WTC11 (cell line): ENCODE data around the gene HLCS. TPM values are rescaled to one million over a fixed set of nuclear protein-coding genes. Genes with fewer than 3 reads are reported as not detected.
A peak's percentile ranks its signal among the peaks of the same experiment; 100 is the strongest.

Experiments
- ATAC-seq: fragments of 200-7000 bp; cut with Tn5 transposase; 2 replicates; pipeline ENCODE4 v1.10.0; 2021; ENCODE audit warnings: mild to moderate bottlenecking, moderate library complexity
- CTCF ChIA-PET: fragments of 300-600 bp; sonication (Branson Sonifier 250); formaldehyde crosslinking; loops from one replicate; lab custom pipeline; 2021; ENCODE audit warnings: antibody characterized with exemption; lab: Charles Lee
- POLR2A ChIA-PET: fragments of 350-600 bp; sonication (Branson Sonifier 250); formaldehyde crosslinking; loops from one replicate; lab custom pipeline; 2021; ENCODE audit warnings: antibody characterized with exemption; lab: Charles Lee
- DNase-seq: peaks from one replicate; pipeline ENCODE4 v3.0.0; 2021; ENCODE audit warnings: low spot score
- H3K27ac Mint-ChIP-seq: 2 replicates; pipeline ENCODE4 v1.8.0; 2021; ENCODE audit warnings: mixed read lengths
- H3K27me3 Mint-ChIP-seq: 2 replicates; pipeline ENCODE4 v1.8.0; 2021; ENCODE audit warnings: low read depth, mild to moderate bottlenecking, moderate library complexity, mixed read lengths
- H3K36me3 Mint-ChIP-seq: 2 replicates; pipeline ENCODE4 v1.8.0; 2021; ENCODE audit warnings: mixed read lengths
- H3K4me1 Mint-ChIP-seq: 2 replicates; pipeline ENCODE4 v1.8.0; 2022; ENCODE audit warnings: mixed read lengths
- H3K4me3 Mint-ChIP-seq: 2 replicates; pipeline ENCODE4 v1.8.0; 2021; ENCODE audit warnings: mild to moderate bottlenecking, moderate library complexity, mixed read lengths
- H3K9me3 Mint-ChIP-seq: 2 replicates; pipeline ENCODE4 v1.8.0; 2021; ENCODE audit warnings: mixed read lengths
- ATF1 ChIP-seq: sonication (generic); formaldehyde crosslinking; IDR thresholded peaks from 2 replicates; pipeline ENCODE4 v1.8.1; 2023; ENCODE audit warnings: mild to moderate bottlenecking, moderate library complexity, missing genetic modification reagents
- CBFB ChIP-seq: sonication (generic); formaldehyde crosslinking; IDR thresholded peaks from 2 replicates; pipeline ENCODE4 v1.8.1; 2022; ENCODE audit warnings: mild to moderate bottlenecking, low read depth, missing genetic modification reagents
- FOXJ3 ChIP-seq: sonication (generic); formaldehyde crosslinking; IDR thresholded peaks from 2 replicates; pipeline ENCODE4 v1.9.0; 2021; ENCODE audit warnings: missing genetic modification reagents, mild to moderate bottlenecking, borderline replicate concordance
- GRHL2 ChIP-seq: fragments of 250-450 bp; sonication (Bioruptor Pico); IDR thresholded peaks from 2 replicates; pipeline ENCODE4 v1.8.0; 2022; ENCODE audit warnings: mild to moderate bottlenecking, moderate library complexity; ENCODE audit not compliant: insufficient replicate concordance, severe bottlenecking
- JAZF1 ChIP-seq: fragments of 250-450 bp; sonication (Bioruptor Pico); IDR thresholded peaks from 2 replicates; pipeline ENCODE4 v1.9.0; 2021; ENCODE audit warnings: moderate library complexity, mild to moderate bottlenecking, inconsistent platforms
- NFYB ChIP-seq: sonication (generic); formaldehyde crosslinking; conservative IDR thresholded peaks from 2 replicates; pipeline ENCODE4 v1.8.0; 2022; ENCODE audit warnings: low read depth, missing genetic modification reagents
- NR3C1 ChIP-seq: sonication (generic); formaldehyde crosslinking; conservative IDR thresholded peaks from 2 replicates; pipeline ENCODE4 v1.8.1; 2023; ENCODE audit warnings: low read depth, mild to moderate bottlenecking, missing genetic modification reagents
- RELA ChIP-seq: sonication (generic); formaldehyde crosslinking; IDR thresholded peaks from 2 replicates; pipeline ENCODE4 v1.8.1; 2022; ENCODE audit warnings: missing genetic modification reagents, mild to moderate bottlenecking, borderline replicate concordance
- RORB ChIP-seq: fragments of 250-450 bp; sonication (Bioruptor Pico); IDR thresholded peaks from 2 replicates; pipeline ENCODE4 v1.9.0; 2021; ENCODE audit warnings: mild to moderate bottlenecking
- ZNF416 ChIP-seq: fragments of 250-450 bp; sonication (Bioruptor Pico); IDR thresholded peaks from 2 replicates; pipeline ENCODE4 v1.9.0; 2021; ENCODE audit warnings: mild to moderate bottlenecking, inconsistent platforms
- ZNF671 ChIP-seq: fragments of 250-450 bp; sonication (Bioruptor Pico); IDR thresholded peaks from 2 replicates; pipeline ENCODE4 v1.8.0; 2021; ENCODE audit warnings: mild to moderate bottlenecking
- total RNA-seq: library from RNA; stranded (reverse); gene quantifications from 3 replicates; pipeline ENCODE4 v1.2.3, GENCODE V29; 2021
- TF ChIP-seq, protein P1 (sequence below): sonication (generic); formaldehyde crosslinking; IDR thresholded peaks from 2 replicates; pipeline ENCODE4 v1.8.1; 2023; ENCODE audit warnings: mild to moderate bottlenecking, missing genetic modification reagents
- TF ChIP-seq, protein P2 (sequence below): sonication (generic); formaldehyde crosslinking; IDR thresholded peaks from 2 replicates; pipeline ENCODE4 v1.8.1; 2023; ENCODE audit warnings: mild to moderate bottlenecking, missing genetic modification reagents, borderline replicate concordance
- TF ChIP-seq, protein P3 (sequence below): sonication (generic); formaldehyde crosslinking; IDR thresholded peaks from 2 replicates; pipeline ENCODE4 v1.8.0; 2022; ENCODE audit warnings: mild to moderate bottlenecking, missing genetic modification reagents
- TF ChIP-seq, protein P4 (sequence below): sonication (generic); formaldehyde crosslinking; IDR thresholded peaks from 2 replicates; pipeline ENCODE4 v1.8.0; 2023; ENCODE audit warnings: missing genetic modification reagents
- TF ChIP-seq, protein P5 (sequence below): sonication (generic); formaldehyde crosslinking; IDR thresholded peaks from 2 replicates; pipeline ENCODE4 v1.8.1; 2023; ENCODE audit warnings: mild to moderate bottlenecking, missing genetic modification reagents, moderate library complexity
- TF ChIP-seq, protein P6 (sequence below): fragments of 250-450 bp; sonication (Bioruptor Pico); conservative IDR thresholded peaks from 2 replicates; pipeline ENCODE4 v1.9.0; 2021; ENCODE audit warnings: mild to moderate bottlenecking
- TF ChIP-seq, protein P7 (sequence below): sonication (generic); formaldehyde crosslinking; IDR thresholded peaks from 2 replicates; pipeline ENCODE4 v1.8.0; 2022; ENCODE audit warnings: mild to moderate bottlenecking, missing genetic modification reagents

The HLCS gene
- total RNA-seq, 1 experiment from 2014 or later, result 9.3 TPM

DNA sequence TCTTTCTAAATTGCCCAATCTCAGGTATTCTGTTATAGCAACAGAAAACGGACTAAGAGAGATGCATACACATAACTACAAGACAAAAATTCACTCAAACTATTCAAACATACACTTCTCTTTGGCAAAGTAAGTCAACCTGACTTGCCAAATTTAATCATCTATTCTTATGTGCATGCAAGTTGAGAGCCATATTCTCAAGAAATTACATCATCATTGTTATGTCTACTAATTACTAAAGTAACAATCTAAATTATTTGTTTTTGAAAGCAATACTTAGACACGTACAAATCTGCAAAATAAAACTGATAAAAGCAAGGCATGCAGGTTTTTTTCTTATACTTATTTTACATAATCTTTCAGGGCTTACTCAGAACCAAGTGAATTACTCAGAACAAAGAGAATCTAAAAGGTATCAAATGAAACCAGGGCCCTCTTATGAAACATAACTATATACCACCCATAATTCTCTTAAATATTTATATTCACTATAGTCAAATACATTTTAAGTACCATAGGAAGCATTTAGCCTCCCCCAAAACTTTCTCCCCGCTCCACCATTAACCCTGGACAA, 62.3 kb downstream of the HLCS start:
- no peak overlapping the region for H3K4me3 Mint-ChIP-seq
- H3K27ac Mint-ChIP-seq, result no peak overlapping the region
- DNase-seq (no peak), ATAC-seq (no peak)
- H3K4me1 Mint-ChIP-seq, result peaks cover 2% of the 10 kb centered on the region; the same call in 1 of the 2 replicates
- POLR2A ChIA-PET, result no interaction called here
- peaks cover 7% of the 10 kb centered on the region for H3K9me3 Mint-ChIP-seq
- H3K36me3 Mint-ChIP-seq, result no peaks in the 10 kb centered on the region
- H3K27me3 Mint-ChIP-seq, result no peaks in the 10 kb centered on the region
- CTCF ChIA-PET, result interaction anchor here (1.3 kb wide), 1 partner anchor 13 kb away, joined by 3 read pairs; no protein-coding TSS in a partner anchor
- TF ChIP-seq ATF1 (CRISPR knock-in tag) (no peak), FOXJ3 (CRISPR knock-in tag) (no peak), ZNF416 (CRISPR knock-in tag) (no peak), CBFB (CRISPR knock-in tag) (no peak), GRHL2 (CRISPR knock-in tag) (no peak), NR3C1 (CRISPR knock-in tag) (no peak), NFYB (no peak), JAZF1 (CRISPR knock-in tag) (no peak)
- TF ChIP-seq, protein P1, sequence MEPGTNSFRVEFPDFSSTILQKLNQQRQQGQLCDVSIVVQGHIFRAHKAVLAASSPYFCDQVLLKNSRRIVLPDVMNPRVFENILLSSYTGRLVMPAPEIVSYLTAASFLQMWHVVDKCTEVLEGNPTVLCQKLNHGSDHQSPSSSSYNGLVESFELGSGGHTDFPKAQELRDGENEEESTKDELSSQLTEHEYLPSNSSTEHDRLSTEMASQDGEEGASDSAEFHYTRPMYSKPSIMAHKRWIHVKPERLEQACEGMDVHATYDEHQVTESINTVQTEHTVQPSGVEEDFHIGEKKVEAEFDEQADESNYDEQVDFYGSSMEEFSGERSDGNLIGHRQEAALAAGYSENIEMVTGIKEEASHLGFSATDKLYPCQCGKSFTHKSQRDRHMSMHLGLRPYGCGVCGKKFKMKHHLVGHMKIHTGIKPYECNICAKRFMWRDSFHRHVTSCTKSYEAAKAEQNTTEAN (CRISPR knock-in tag), result no peak
- TF ChIP-seq, protein P2, sequence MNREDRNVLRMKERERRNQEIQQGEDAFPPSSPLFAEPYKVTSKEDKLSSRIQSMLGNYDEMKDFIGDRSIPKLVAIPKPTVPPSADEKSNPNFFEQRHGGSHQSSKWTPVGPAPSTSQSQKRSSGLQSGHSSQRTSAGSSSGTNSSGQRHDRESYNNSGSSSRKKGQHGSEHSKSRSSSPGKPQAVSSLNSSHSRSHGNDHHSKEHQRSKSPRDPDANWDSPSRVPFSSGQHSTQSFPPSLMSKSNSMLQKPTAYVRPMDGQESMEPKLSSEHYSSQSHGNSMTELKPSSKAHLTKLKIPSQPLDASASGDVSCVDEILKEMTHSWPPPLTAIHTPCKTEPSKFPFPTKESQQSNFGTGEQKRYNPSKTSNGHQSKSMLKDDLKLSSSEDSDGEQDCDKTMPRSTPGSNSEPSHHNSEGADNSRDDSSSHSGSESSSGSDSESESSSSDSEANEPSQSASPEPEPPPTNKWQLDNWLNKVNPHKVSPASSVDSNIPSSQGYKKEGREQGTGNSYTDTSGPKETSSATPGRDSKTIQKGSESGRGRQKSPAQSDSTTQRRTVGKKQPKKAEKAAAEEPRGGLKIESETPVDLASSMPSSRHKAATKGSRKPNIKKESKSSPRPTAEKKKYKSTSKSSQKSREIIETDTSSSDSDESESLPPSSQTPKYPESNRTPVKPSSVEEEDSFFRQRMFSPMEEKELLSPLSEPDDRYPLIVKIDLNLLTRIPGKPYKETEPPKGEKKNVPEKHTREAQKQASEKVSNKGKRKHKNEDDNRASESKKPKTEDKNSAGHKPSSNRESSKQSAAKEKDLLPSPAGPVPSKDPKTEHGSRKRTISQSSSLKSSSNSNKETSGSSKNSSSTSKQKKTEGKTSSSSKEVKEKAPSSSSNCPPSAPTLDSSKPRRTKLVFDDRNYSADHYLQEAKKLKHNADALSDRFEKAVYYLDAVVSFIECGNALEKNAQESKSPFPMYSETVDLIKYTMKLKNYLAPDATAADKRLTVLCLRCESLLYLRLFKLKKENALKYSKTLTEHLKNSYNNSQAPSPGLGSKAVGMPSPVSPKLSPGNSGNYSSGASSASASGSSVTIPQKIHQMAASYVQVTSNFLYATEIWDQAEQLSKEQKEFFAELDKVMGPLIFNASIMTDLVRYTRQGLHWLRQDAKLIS (CRISPR knock-in tag), result no peak
- TF ChIP-seq, protein P3, sequence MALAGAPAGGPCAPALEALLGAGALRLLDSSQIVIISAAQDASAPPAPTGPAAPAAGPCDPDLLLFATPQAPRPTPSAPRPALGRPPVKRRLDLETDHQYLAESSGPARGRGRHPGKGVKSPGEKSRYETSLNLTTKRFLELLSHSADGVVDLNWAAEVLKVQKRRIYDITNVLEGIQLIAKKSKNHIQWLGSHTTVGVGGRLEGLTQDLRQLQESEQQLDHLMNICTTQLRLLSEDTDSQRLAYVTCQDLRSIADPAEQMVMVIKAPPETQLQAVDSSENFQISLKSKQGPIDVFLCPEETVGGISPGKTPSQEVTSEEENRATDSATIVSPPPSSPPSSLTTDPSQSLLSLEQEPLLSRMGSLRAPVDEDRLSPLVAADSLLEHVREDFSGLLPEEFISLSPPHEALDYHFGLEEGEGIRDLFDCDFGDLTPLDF (CRISPR knock-in tag), result no peak
- TF ChIP-seq, protein P4, sequence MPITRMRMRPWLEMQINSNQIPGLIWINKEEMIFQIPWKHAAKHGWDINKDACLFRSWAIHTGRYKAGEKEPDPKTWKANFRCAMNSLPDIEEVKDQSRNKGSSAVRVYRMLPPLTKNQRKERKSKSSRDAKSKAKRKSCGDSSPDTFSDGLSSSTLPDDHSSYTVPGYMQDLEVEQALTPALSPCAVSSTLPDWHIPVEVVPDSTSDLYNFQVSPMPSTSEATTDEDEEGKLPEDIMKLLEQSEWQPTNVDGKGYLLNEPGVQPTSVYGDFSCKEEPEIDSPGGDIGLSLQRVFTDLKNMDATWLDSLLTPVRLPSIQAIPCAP (CRISPR knock-in tag), result no peak

DNA sequence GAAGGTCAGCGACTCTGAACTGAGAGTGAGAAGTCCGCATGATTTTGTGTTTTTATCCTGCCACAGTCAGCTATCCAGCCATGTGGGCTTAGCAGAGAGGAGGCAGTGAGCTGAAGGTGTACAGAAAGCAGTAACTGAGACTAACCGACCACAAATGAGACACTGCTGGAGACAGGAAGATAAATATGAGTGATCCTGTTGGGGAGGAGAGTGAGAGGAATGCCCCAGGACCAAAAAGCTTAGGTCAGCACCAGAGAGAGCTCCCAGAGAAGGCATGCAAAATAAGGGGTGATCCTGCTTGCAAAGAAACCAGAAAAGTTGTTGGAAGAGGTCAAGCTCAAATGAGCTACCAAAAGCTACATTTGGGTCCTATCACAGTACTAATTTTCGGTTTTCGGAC, 63.7 kb downstream of the HLCS start:
- CTCF ChIA-PET, result interaction anchor here (0.5 to 2.0 kb wide), 3 partner anchors 20 to 273 kb away, joined by 3 to 7 read pairs (median 4); no protein-coding TSS in a partner anchor
- POLR2A ChIA-PET, result no interaction called here

More for the DNA sequence above, 63.7 kb downstream of the HLCS start:
- ATAC-seq (peak; percentile 44), DNase-seq (no peak)
- Mint-ChIP-seq H3K4me3 (no peak overlapping the region), H3K27me3 (no peaks in the 10 kb centered on the region), H3K9me3 (no peaks in the 10 kb centered on the region), H3K36me3 (no peaks in the 10 kb centered on the region), H3K4me1 (peaks cover 2% of the 10 kb centered on the region; the same call in 1 of the 2 replicates), H3K27ac (no peak overlapping the region)
- TF ChIP-seq, protein P5, sequence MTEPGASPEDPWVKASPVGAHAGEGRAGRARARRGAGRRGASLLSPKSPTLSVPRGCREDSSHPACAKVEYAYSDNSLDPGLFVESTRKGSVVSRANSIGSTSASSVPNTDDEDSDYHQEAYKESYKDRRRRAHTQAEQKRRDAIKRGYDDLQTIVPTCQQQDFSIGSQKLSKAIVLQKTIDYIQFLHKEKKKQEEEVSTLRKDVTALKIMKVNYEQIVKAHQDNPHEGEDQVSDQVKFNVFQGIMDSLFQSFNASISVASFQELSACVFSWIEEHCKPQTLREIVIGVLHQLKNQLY (CRISPR knock-in tag), result no peak
- TF ChIP-seq RORB (CRISPR knock-in tag) (no peak), ZNF671 (CRISPR knock-in tag) (no peak), RELA (CRISPR knock-in tag) (no peak)
- TF ChIP-seq, protein P6, sequence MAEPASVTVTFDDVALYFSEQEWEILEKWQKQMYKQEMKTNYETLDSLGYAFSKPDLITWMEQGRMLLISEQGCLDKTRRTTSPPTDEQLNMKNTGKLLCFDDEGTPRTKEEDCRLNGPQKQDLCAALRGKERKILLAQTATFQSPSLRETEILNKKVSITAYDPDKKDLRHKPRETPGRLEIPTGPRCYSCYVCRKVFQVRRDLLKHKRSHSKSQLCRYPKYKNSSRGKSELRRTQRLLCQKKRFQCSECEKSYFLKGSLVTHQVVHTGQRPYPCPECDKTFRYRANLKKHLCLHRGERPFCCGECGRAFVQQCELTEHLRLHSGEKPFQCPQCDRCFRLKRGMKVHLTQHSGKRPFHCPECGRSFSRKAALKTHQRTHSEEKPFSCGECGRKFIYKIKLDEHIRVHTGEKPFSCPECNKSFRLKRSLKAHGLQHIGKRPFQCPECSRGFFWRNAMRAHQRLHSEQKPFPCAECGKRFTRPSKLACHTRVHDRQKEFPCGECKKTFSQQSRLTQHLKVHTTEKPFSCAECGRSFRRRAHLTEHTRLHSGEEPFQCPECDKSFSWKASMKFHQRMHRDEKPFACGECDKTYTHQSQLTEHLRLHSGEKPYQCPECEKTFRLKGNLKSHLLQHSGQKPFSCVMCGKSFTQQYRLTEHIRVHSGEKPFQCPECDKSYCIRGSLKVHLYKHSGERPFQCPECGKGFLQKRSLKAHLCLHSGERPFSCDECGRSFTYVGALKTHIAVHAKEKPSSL (CRISPR knock-in tag), result no peak
- TF ChIP-seq, protein P7, sequence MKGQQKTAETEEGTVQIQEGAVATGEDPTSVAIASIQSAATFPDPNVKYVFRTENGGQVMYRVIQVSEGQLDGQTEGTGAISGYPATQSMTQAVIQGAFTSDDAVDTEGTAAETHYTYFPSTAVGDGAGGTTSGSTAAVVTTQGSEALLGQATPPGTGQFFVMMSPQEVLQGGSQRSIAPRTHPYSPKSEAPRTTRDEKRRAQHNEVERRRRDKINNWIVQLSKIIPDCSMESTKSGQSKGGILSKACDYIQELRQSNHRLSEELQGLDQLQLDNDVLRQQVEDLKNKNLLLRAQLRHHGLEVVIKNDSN (CRISPR knock-in tag), result no peak
